Esophagus squamous epithelium (tissue), 4 donors: ENCODE results near the gene GLS.

Experiments used
- CTCF ChIP-seq, 6 experiments: fragments of 450-650 bp in 4 of 6; fragments of 200-600 bp in 2 of 6; sonication (generic) in 2 of 6; IDR thresholded peaks; one replicate each; pipeline ENCODE4 v1.5.1; 2016 to 2019; ENCODE audit warnings: antibody characterized with exemption in 6 of 6, mild to moderate bottlenecking in 4 of 6, moderate library complexity in 4 of 6
- POLR2A ChIP-seq, 4 donors: fragments of 450-650 bp; IDR thresholded peaks; one replicate each; pipeline ENCODE4 v1.6.1; 2017; ENCODE audit warnings: antibody characterized with exemption in 4 of 4, mild to moderate bottlenecking in 4 of 4, moderate library complexity in 3 of 4

GRCh38 chr2:190984595-190984994, 104.0 kb downstream of the GLS start:
- TF ChIP-seq CTCF (IDR thresholded peaks at IDR 0.05) (no peak), POLR2A (IDR thresholded peaks at IDR 0.05) (no peak)
